ENCODE results near the gene SLC37A1. TPM values are rescaled to one million over a fixed set of nuclear protein-coding genes. Genes with fewer than 3 reads are reported as not detected.

Gene SLC37A1
- total RNA-seq, 3 donors from 2014 or later: 16.3 to 22.1 (median 20.2) TPM

DNA sequence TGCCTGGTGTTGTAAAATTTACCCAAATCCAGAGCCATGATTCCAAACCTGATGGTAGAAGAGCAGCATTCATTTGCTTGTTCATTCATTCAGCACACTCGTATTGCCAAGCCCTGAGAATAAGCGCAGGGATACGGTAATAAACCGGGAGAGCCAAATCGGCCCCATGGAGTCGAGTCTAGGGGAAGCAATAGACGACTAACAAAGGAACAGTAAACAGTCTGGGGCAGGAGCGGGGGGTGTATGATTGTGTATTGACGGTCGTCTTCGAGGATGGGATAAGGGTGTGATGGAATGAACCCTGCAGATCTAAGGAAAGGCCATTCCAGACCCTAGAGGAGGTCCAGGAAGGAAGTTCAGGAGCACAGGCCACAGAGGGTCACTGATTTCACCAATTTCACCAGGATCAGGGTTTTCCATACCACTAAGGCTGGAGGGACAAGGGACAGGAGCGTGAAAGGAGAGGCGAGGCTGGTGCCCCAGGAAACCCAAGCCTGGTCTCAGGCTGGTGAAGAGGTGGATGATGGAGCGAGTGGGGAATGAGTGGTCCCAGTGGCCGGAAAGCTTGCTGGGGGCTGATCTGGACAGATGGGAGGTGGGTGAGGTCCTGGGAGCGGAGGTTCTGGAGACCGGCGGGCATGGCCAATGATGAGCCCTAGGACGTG is 78.6 kb downstream of the SLC37A1 start:
- H3K27me3 Mint-ChIP-seq (ENCODE audit: low read depth): no peaks in the 10 kb centered on the region
- no peak overlapping the region for H3K4me3 Mint-ChIP-seq
- no peak for DNase-seq
- peaks cover 8% of the 10 kb centered on the region for H3K4me1 Mint-ChIP-seq (ENCODE audit: low read depth)
- ATAC-seq: no peak
- H3K9me3 Mint-ChIP-seq: no peaks in the 10 kb centered on the region
- H3K36me3 Mint-ChIP-seq (ENCODE audit: insufficient read depth): no peaks in the 10 kb centered on the region

DNA sequence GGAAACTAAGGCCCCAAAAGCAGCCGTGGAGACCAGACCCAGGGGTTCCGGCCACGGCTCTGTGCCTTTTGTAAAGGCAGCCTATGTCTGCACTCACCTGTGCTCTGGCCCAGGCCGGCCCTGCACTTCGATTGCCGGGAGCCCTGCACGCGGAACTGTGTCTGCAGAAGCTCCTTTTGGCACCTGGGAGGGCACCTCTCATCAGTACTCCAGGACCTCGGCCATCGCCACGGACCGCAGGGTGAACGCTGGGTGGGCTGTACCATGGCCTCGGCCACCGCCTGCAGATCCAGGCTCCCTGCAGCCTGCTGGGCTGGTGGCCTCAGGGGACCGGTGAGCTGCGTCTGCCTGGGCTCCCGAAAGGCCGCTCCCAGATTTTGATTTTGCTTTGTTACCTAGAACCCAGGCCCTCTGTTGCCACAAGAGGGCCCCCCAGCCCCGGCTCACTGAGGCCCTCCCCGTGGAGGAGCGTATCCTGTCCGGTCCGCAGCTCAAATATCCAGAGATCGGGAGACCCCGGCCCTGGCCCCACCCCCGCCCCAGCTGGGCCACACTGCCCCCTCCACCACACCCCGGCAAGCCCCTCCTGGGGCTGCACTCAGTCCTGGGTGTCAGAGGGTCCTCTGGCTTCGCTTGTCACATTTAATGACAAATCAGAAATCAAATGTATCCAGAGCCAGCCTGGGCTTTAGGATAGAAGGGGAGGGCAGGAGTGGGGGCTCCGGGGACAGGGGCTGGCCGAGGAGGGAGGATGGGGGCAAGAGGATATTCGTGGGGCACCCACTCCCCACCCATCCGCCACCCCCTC is 79.6 kb downstream of the SLC37A1 start:
- Mint-ChIP-seq H3K4me3 (no peak overlapping the region), H3K36me3 (ENCODE audit: insufficient read depth) (no peaks in the 10 kb centered on the region), H3K27me3 (ENCODE audit: low read depth) (no peaks in the 10 kb centered on the region), H3K9me3 (no peaks in the 10 kb centered on the region), H3K4me1 (ENCODE audit: low read depth) (peaks cover 8% of the 10 kb centered on the region)
- DNase-seq: peak; percentile 66
- peak; percentile 92 to 93 for ATAC-seq

DNA sequence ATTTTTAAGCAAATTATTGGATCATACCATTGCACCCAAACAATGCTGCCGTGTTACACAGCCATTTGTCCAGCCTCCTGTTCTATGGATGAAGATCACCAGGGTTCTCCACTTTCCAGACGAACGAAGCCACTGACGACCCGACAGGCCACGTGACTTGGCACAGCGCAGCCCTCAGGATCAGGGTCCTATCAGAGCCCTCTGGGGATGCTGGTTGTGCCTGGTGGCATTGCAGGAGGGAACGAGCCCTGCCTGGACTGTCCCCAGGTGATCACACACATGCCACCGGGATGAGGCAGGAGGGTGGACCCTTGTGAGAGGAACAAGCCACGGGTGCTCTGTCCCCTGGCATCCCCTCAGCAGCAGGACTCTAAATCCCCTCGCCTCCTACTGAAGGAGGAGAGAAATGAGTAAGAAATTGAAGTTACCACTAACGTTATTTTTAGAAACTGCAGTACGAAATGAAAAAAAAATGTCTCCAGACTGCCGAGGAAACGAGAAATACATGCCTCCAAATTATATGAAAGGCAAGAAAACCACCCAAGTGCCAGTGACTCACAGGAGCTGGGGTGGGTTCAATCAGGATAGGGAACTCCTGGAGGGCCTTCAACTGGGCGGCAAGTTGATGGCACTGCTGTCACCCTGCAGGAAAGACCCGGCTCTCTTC is 81.1 kb downstream of the SLC37A1 start:
- H3K27me3 Mint-ChIP-seq (ENCODE audit: low read depth): peaks cover 2% of the 10 kb centered on the region
- DNase-seq (no peak), ATAC-seq (no peak)
- H3K36me3 Mint-ChIP-seq (ENCODE audit: insufficient read depth): no peaks in the 10 kb centered on the region
- no peak overlapping the region for H3K4me3 Mint-ChIP-seq
- peaks cover 8% of the 10 kb centered on the region for H3K4me1 Mint-ChIP-seq (ENCODE audit: low read depth)
- no peaks in the 10 kb centered on the region for H3K9me3 Mint-ChIP-seq

DNA sequence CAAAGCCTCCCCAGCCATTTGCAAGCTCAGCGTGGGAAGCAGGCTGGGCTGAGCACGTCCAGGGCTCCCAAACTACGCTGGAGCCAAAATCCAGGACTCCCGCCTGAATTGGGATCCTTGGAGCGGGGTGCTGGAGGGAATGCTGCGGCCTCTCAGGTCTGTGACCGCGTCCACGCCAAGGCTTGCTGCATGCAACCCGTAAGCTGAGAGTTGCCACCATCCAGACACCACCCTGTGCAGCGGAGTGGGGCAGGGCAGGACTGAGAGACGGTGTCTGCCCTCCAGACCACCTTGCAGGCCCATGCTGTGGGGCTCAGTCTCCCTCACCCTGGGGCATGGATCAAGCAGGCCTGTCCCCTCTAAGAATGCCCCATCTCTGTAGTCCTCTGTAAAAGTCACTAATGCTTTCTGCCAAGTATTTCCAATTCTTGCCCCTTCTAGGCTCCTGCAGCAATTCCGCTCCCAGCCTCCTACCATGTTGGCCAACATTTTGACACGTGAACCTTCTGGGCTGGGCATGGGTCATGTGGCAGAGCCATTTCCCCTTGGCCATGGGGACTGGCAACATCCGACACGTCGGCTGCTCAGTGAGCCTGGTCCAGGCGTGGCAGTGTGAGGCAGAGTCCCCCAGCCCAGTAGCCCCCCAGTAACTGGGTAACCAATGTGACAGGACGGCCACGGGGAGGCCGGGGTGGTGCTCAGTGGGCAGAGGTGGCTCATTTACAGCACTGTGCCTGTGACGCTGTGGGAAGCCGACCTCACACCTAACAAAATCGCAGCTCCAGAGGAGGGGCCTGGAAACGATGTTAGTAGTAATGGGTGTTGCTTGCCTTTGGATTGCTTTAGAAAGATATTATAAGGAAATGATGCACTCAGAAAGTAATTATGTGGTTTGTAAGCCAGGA is 81.9 kb downstream of the SLC37A1 start:
- ATAC-seq: no peak
- no peaks in the 10 kb centered on the region for H3K9me3 Mint-ChIP-seq
- H3K27me3 Mint-ChIP-seq (ENCODE audit: low read depth): peaks cover 2% of the 10 kb centered on the region
- peaks cover 8% of the 10 kb centered on the region for H3K4me1 Mint-ChIP-seq (ENCODE audit: low read depth)
- no peaks in the 10 kb centered on the region for H3K36me3 Mint-ChIP-seq (ENCODE audit: insufficient read depth)
- H3K4me3 Mint-ChIP-seq: no peak overlapping the region
- no peak for DNase-seq

DNA sequence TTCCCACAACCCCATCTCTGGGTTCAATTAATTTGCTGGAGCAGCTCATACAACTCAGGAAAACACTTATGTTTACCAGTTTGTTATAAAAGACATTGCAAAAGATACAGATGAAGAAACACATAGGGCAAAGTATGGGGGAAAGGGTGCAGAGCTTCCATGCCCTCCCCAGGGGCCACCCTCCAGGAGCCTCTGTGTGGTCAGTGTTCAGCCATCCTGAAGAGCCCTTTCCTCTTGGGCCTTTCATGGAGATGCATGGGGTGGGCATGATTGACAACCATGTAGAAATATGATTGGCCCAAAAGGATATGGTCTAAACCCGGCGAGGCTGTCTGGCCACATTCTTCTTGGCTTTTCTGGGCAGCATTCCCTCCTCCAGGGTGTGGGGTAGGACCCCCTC is 83.0 kb downstream of the SLC37A1 start:
- no peaks in the 10 kb centered on the region for H3K9me3 Mint-ChIP-seq
- ATAC-seq: no peak
- no peaks in the 10 kb centered on the region for H3K36me3 Mint-ChIP-seq (ENCODE audit: insufficient read depth)
- no peak overlapping the region for H3K4me3 Mint-ChIP-seq
- peaks cover 5% of the 10 kb centered on the region for H3K4me1 Mint-ChIP-seq (ENCODE audit: low read depth)
- DNase-seq: no peak
- H3K27me3 Mint-ChIP-seq (ENCODE audit: low read depth): peaks cover 2% of the 10 kb centered on the region

DNA sequence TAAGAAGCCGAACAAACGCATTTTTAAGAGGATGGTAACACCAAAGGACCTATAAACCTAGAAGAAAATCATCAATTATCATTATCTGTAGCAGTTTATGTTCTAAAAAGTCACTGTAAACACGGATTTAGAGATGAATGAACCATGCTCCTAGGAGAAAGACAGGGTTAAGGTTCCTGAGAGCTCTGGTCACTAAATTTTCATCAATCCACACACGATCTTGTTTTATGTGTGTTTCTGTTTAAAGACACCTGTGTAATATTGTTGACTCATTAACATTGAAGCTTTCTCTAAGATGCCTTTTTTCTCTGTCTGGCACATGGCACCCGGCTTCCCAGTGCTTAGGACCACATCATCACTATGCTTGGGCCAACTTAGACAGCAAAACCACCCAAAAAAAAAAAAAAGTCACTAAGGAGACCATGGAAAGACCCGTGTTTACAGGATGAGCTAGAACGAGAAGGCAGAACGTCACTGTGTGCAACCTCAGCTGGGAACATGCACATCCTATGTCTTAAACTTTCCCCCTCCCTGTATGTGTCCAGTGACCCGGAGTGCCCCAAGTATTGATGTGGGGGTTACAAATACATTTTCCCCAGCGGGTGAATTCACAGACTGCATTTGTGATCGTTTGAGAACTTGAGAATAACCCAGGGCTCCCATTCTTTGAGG is 84.0 kb downstream of the SLC37A1 start:
- Mint-ChIP-seq H3K27me3 (ENCODE audit: low read depth) (peaks cover 2% of the 10 kb centered on the region), H3K4me1 (ENCODE audit: low read depth) (no peaks in the 10 kb centered on the region), H3K36me3 (ENCODE audit: insufficient read depth) (no peaks in the 10 kb centered on the region), H3K9me3 (no peaks in the 10 kb centered on the region), H3K4me3 (no peak overlapping the region)
- DNase-seq: no peak
- no peak for ATAC-seq

DNA sequence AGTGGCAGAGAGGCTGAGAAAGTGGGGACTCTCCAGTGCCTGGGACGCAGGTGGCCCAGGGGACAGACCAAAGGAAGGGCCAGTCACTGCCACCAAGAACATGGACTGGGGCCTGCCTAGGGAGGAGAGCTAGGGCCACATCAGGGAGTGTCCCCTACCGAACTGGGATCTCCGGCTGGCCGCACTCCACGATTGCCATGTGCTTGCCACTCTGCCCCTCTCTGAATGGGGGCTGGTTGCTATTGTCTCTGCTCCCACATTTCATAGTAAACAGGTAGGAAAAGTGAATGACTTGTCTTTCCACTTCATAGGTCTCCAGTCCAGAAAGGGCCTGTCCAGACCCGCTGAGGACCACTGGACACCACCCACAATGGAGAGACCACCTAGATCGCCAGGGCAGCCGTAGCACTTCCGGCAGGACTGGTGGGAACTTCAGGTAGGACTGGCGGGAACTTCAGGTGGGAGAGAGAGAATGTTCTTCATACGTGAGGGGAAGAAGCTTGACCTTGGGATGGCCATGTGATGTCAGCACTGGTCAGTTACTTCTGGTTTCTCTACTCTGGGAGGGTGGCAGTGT is 84.6 kb downstream of the SLC37A1 start:
- Mint-ChIP-seq H3K27me3 (ENCODE audit: low read depth) (peaks cover 2% of the 10 kb centered on the region), H3K9me3 (no peaks in the 10 kb centered on the region), H3K4me1 (ENCODE audit: low read depth) (no peaks in the 10 kb centered on the region), H3K36me3 (ENCODE audit: insufficient read depth) (no peaks in the 10 kb centered on the region), H3K4me3 (no peak overlapping the region)
- no peak for DNase-seq
- no peak for ATAC-seq

DNA sequence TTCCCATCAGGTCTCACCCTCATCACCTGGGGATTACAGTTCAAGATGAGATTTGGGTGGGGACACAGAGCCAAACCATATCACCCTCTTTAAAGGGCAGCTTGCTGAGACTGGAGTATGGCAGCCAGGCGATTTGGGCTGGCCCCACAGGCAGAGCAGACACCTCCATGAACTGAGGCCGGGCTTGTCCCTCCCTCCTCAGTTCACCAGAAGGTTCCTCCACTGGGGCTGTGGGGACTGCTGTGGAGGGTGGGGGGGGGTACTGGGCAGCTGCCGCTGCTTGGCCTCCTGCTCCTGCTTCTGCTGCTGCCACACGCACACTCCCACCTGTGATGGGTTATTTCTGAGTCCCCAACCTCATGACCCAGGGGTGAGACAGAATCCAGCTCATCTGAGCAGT is 85.8 kb downstream of the SLC37A1 start:
- ATAC-seq: no peak
- Mint-ChIP-seq H3K36me3 (ENCODE audit: insufficient read depth) (no peaks in the 10 kb centered on the region), H3K4me3 (no peak overlapping the region), H3K9me3 (no peaks in the 10 kb centered on the region), H3K4me1 (ENCODE audit: low read depth) (no peaks in the 10 kb centered on the region), H3K27me3 (ENCODE audit: low read depth) (peaks cover 2% of the 10 kb centered on the region)
- no peak for DNase-seq

DNA sequence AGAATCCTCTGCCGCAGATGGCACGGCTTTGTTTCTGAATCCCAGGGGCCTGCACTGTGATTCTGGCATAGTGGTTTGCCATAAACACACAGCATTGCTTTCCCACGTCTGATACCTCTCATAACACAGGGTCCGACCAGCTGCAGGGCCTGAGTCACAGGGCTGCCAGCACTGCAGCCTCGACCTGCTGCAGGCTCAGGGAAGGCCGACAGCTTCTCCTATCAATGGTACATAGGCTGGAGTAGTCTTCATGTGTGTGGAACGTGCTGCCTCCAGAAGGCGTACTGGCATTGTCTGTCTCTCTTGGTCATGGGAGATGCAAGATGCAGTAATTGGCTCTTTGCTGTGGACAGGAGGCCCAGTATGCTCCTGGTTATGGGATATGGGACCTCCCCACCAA is 86.3 kb downstream of the SLC37A1 start:
- Mint-ChIP-seq H3K27me3 (ENCODE audit: low read depth) (peaks cover 2% of the 10 kb centered on the region), H3K36me3 (ENCODE audit: insufficient read depth) (no peaks in the 10 kb centered on the region), H3K4me1 (ENCODE audit: low read depth) (no peaks in the 10 kb centered on the region), H3K9me3 (no peaks in the 10 kb centered on the region), H3K4me3 (no peak overlapping the region)
- DNase-seq (no peak), ATAC-seq (no peak)

DNA sequence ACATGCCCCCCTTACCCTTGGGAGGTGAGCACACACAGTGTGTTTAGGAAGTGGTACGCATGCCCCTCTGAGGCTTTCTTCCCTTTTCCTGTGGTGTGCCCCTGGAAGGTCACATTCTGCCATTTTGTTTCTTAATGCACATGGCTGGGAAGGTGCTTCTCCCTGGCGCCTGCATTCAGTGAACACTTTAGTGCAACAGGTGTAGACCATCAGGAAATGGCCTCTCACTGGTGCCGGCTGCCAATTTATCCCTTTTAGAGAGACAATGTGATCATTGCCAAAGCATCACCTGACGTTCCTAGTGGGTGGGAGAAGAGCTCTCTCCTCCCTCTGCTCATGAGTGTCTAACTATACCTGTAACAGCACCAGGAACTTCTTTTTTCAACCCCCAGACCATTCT is 88.0 kb downstream of the SLC37A1 start:
- Mint-ChIP-seq H3K4me3 (no peak overlapping the region), H3K27me3 (ENCODE audit: low read depth) (peaks cover 2% of the 10 kb centered on the region), H3K9me3 (peaks cover 12% of the 10 kb centered on the region), H3K4me1 (ENCODE audit: low read depth) (no peaks in the 10 kb centered on the region), H3K36me3 (ENCODE audit: insufficient read depth) (no peaks in the 10 kb centered on the region)
- DNase-seq (no peak), ATAC-seq (no peak)

DNA sequence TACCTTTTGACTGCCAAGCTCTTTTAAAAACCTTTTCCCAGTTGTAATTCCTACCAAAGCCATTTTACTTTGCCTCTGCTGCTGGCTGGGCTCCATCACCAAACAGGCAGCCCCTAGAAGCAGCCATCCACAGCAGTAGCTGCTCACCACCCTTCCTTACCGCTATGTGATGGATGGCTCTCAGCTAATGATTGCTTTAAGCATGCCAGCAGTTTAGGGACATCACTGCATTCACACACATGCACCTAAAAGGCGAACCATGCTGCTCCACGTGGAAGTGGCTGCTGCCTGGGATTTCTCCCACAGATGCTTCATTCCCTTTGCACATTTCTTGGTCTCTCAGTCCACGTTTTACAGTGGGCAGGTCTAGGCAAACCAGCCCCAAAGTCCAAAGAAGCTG is 93.5 kb downstream of the SLC37A1 start:
- no peaks in the 10 kb centered on the region for H3K27me3 Mint-ChIP-seq (ENCODE audit: low read depth)
- H3K4me3 Mint-ChIP-seq: no peak overlapping the region
- DNase-seq (no peak), ATAC-seq (no peak)
- peaks cover 16% of the 10 kb centered on the region for H3K9me3 Mint-ChIP-seq
- H3K4me1 Mint-ChIP-seq (ENCODE audit: low read depth): peaks cover 6% of the 10 kb centered on the region
- no peaks in the 10 kb centered on the region for H3K36me3 Mint-ChIP-seq (ENCODE audit: insufficient read depth)

DNA sequence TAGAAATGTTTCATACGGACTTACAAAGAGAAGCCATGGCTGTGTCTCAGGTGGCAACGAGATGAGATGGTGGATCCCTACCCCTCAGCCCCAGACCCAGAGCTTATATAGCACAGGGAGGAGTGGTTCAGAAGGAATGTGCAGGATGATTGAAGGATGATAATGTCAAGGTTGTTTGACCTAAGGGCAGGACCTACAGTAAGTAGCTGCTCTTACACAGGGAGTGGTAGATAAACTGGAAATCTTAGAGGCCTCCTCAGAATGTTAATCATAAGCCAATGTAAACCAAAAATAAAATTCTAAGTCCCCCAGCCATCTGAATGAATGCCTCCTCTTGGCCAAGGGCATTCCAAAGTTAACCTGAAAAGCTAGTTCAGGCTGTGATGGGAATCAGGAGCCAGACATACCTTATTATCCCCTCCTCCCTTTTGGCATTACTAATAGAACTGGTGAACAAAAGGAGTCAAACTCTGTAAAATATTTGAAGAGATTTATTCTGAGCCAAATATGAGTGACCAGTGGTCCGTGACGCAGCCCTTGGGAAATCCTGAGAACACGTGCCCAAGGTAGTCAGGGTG is 94.0 kb downstream of the SLC37A1 start:
- no peaks in the 10 kb centered on the region for H3K27me3 Mint-ChIP-seq (ENCODE audit: low read depth)
- DNase-seq: no peak
- H3K36me3 Mint-ChIP-seq (ENCODE audit: insufficient read depth): no peaks in the 10 kb centered on the region
- peaks cover 21% of the 10 kb centered on the region for H3K9me3 Mint-ChIP-seq
- H3K4me1 Mint-ChIP-seq (ENCODE audit: low read depth): peaks cover 6% of the 10 kb centered on the region
- H3K4me3 Mint-ChIP-seq: no peak overlapping the region
- no peak for ATAC-seq

DNA sequence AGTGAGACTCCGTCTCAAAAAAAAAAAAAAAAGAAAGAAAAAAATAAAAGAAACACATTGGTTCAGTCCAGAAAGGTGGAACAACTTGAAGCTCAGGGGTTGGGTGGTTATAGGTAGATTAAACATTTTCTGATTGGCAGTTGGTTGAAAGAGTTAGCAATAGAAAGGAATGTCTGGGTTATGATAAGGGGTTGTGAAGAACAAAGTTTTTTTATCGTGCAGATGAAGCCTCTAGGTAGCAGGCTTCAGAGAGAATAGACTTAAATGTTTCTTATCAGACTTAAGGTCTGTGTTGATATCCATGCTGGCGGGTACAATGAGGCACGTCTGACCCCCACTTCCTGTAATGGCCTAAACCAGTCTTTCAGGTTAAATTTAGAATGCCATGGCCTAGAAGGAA is 94.8 kb downstream of the SLC37A1 start:
- Mint-ChIP-seq H3K9me3 (peaks cover 26% of the 10 kb centered on the region), H3K36me3 (ENCODE audit: insufficient read depth) (no peaks in the 10 kb centered on the region), H3K4me1 (ENCODE audit: low read depth) (peaks cover 6% of the 10 kb centered on the region), H3K4me3 (no peak overlapping the region), H3K27me3 (ENCODE audit: low read depth) (no peaks in the 10 kb centered on the region)
- ATAC-seq (no peak), DNase-seq (no peak)

Measured in activated T-cell treated with anti-CD3 and anti-CD28 coated beads, Interleukin-2, amount 50 U/mL, for 4 hours (primary cell).